HG03342 (cell line): Measurements from ENCODE around the gene TMEM178A.

Experiments
- ATAC-seq: cut with Tn5 transposase; IDR thresholded peaks from one replicate; pipeline ENCODE4 v1.9.1; 2021; ENCODE audit warnings: mild to moderate bottlenecking, moderate library complexity; ENCODE audit not compliant: unreplicated experiment

TMEM178A gene

DNA sequence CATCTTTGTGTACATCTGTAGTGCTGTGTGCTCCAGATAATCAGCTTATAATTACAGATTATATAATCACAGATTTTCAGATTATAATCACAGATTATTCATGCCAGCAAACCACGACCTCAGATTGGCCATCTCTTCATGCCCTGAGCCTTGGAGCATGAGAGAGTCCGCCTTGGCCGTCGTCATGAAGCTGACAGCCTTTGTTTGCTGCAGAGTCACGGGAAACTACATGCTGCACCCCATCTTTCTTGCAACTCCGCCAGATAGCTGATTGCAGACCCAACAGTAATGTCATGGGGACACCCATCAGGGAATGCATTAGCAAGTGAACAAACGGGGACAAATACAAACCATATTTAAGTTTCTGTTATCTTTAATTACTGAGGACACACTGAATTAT is 7.3 kb downstream of the TMEM178A start:
- no peak for ATAC-seq

DNA sequence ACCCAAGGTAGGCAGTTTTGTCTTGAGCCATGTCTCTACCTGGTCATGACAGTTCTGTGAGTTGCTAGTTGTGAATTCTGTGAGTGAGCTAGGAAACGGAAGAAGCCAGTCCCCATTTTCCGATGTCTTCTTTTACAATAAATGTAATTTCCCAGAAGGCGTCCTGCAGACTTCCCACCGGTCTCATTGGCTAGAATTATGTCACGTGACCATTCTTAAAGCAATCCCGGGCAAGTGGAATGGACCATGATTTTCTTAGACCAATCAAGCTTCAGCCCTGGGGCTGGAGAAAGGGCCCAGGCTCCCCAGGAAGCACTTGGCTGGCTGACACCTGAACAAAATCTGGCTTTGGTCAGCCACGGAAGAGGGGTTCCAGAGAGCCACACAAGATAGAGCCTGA is 10.6 kb downstream of the TMEM178A start:
- ATAC-seq: no peak

DNA sequence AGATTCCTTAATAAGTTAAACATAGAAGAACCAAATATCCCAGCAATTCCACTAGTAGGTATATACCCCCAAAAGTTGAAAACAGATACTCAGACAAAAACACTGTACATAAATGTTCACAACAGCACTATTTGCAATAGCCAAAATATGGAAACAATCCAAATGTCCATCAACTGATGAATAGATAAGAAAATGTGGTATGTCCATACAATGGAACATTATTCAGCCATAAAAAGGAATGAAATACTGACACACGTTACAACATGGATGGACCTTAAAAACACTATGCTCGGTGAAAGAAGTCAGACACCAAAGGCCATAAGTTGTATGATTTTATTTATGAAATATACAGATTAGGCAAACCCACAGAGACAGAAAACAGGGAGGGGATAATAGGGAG is 12.5 kb downstream of the TMEM178A start:
- no peak for ATAC-seq

DNA sequence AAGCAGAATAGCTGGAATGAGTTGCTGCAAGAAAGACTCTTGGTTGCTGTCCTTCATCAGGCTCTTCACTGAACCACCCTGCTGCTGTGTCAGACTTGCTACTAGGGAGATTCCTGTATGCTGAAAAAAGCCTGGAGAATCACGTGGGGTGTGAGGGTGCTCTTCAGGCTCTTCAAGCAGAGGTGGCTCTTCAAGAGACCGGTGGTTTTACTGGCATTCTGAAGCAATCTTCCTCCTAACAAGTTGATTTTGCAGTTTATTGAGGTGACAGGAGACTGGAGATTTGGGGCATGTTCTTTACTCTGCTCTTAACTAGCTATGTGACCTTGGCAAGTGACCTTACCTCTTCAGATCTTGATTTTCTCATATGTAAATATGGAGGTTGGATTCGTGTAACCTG is 14.1 kb downstream of the TMEM178A start:
- ATAC-seq: no peak

DNA sequence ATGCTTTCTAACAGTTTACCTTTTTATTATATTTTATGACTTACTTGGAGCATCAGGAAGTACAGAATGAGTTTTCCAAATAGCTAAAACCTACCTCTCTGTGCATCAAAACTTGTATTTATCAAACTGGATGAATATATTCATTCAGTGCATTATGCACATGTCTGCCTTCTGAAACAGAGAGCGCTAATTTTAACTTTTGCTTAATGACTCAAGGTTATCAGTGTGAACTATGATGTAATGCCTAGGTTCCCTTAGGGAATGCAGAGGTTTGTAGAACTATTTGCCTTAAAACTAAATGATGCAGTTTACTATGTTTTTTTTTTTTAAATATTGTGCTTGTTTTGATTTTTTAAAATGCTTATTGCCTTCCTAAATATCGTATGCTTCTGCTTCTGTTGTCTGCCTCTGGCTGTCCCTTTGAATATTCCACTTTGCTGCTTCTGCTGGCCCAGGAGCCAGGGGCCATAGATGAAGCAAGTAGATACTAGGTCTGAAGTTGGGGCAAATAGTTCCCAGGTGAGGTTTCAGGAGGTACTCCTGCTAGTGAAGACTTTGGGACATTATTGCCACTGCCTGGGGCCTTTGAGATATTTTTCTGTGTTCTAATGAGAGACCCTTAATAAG is 16.5 kb downstream of the TMEM178A start:
- no peak for ATAC-seq

DNA sequence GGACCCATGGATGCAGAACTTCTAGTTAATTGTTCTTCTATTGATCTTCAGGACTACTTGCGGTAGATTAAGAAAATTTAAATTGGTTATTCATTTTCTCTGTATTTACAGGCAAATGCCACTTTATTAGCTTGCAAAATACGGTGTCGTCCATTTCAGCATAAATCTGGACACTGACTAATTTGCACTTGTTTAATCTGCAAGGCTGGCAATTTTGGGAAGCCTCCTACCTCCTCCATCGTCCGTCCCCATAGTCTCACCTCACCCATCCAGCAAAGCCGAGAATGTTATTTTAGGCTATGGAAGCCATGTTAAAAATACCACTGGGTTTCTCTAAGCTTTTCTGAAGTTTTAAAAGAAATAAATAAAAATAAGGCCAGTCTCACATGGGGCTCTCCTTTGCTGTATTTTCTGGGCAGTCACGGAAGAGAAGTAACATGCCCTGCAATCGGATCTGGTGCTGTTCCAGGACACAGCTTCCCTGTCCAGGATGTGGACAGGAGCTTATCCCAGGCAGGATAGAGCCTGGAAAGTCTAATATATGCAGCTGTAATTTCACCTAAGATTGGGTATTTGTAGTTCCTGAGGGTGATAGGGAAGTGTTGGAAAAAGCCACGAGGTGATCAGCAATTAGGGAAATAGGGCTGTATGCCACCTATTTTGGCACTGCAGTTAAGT is 17.4 kb downstream of the TMEM178A start:
- no peak for ATAC-seq

DNA sequence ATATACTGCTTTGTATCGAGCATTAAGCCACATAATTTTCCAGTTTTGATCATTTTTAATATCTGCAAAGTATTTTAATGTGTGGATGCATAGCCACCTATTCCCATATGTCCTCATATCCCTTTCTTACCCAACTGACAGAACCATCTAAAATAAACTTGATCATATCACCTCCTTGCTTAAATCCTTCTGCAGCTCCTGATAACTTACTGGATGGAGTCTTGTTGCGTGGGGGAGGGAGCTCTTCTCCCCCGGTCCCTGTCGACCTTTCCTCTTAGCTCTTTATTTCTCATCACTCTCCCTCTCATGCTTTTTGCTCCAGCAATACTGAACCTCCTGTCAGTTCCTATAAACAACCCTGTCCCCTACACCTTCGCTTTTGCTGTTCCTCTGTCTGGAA is 18.7 kb downstream of the TMEM178A start:
- ATAC-seq: no peak

DNA sequence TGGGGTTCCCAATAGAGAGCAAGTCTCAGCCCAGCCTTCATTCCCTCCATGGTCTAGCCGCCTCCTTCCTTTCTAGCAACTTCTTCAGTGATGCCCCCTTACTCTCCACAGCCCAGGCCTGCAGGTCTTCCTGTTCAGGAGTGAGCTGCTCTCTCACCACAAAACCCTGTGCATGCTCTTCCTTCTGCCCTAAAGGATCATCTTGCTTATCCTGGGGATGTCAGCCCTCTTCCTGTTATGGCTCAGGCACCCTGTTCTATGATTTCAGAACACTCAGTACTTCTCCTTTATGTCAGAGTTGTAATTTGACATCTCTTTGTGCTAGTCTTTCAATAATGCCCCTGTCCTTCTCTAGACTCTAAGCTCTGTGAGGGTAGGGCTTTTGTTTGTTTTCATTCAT is 19.4 kb downstream of the TMEM178A start:
- ATAC-seq: no peak

DNA sequence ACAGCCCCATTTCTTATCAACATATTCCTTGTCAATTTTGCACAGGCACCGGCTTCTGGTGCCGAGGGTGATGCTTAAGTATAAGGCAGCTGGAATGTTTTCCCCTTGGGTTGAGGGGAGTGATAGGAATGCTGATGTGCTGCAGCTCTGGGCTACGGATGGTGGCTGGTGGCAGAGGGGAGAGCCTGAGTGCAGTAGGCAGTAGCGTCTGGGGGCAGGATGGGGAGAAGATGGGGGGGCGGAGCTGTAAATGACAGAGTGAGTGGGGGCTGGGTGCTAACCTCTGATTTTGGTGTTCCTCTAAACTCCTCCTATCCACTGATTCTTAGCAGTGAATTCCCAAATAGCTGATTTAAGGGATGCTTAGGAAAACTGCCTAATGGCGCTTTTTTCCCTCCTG is 20.7 kb downstream of the TMEM178A start:
- no peak for ATAC-seq

DNA sequence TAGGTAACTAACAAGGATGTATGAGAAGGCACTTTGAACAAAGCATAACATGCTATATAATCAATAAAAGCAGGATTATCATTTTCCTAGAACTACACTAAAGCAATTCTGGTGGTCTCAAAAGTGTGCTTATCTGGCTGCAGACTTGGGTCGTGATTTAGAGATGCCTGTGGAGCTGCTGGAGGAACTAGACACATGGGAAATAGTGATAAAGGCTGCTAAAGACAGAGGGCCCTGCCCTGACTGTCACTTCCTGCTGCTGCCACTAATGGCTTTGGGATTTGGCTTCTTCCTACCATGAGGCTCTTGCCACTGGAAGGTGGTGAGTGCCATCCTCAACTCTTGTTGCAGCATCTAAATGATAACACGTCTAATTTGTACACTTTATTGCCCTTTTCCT is 22.5 kb downstream of the TMEM178A start:
- ATAC-seq: no peak

DNA sequence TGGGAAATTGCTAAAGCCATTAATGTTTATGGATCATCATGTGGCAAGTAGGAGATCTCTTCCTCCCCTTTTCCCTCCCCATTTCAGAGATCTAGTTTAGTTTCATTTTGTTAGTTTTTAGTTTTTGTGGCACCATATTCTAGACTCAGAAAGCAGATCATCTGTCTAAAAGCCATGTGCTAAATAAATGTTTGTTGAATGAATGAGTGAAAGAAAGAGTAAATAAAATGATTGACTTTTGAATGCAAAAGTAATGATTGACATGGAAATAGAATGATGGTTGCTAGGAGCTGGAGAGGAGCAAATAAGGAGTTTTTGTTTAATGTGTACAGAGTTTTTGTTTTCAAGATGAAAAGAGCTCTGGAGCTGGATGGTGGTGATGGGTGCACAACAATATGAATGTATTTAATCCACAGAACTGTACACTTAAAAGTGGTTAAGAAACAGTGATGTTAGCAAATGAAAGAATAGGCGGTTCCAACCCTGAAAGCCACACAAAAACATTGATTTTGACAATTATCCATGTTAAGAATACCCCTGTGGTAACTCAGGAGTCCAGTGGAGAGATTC is 23.6 kb downstream of the TMEM178A start:
- no peak for ATAC-seq

DNA sequence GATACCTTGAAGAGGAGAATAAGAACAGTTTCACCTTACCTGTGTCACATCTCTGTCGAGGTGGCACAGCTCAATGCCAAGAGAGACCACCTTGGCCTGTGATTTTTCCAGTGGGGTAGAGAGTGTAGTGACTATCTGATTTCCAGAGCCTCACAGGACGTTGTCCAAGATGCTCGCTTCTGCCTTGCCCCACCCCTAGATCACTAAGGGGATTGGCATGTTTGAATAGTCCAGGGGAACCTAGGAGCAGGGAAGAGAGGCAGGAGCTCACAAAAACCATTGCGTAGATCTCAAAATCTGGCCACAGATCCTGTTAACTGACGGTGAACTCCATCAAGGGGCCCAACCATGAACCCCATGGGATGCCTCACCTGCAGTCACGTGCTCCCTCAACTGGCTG is 24.2 kb downstream of the TMEM178A start:
- ATAC-seq: no peak

DNA sequence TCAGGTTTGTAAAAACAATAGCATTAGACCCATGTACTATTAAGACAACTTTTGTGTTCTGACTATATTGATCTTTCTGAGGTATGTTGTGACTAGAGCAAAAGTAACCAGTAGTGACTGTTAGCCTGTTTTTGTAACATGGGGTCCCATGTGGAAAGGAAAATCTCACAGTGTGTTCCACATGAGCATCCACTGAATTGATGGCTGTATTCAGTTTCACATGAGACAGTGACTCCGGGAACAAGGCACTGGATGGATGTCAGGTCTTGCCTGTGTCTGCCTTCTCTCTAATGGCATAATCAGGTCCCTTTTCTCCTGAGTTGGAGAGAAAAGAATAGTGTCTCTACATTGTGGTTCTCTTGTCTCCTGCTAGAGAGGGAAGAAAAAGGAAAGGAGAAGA is 27.5 kb downstream of the TMEM178A start:
- ATAC-seq: no peak

DNA sequence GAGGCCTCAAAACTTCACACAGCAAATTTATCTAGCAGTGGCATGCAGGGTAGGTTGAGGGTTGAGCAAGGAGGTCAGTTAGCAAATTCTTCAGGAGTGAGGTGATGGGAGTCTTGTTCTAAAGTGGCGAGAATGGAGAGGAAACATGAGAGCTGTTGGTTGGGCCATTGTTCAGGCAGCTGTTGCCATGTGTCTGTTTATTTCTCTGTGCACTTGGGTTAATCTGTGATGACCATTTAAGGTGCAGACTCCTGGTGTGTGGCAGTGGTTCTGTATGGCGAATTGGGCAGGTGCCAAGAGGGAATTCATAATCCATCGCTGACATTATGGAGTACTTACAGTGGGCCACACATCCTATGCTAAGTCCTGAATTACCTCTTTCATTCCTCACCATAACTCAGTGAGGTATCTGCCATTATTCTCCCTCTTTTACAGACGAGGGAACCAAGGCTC is 30.4 kb downstream of the TMEM178A start:
- no peak for ATAC-seq

DNA sequence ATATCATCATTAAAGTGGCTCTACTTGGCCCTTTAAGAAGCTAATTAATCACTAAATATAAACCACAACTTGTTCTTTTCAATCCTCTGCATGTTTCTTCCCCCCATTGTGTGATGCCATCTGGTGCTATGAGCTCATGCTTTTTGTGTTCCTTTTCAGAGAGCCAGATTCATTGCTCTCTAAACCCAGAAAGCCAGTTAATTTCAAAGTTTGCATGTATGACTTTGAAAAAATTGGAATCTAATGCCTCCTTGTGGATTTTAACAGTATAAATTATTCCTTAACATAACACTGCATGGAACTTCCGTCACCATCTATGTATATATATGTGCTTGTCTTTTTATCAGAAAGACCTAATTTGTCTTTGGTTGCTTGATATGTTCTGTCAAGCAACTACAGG is 31.1 kb downstream of the TMEM178A start:
- no peak for ATAC-seq

DNA sequence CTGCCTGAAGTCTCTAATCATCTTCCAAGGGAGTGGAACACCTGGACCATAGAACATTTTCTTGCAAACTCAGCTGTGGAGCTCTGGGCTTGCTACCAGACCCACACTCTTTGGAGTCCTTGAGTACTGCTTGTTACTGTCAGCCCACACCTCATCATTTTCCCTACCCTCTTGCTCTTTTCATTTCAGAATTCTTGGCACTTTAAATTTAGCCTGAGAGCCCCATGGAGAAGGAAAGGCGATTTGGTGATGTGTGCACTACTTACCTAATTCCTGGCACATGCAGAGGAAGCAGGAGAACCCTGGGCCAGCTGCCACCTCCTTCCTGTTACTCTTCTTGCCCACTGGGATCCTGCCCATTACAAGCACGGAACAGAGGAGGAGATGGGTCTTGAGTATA is 31.7 kb downstream of the TMEM178A start:
- no peak for ATAC-seq

DNA sequence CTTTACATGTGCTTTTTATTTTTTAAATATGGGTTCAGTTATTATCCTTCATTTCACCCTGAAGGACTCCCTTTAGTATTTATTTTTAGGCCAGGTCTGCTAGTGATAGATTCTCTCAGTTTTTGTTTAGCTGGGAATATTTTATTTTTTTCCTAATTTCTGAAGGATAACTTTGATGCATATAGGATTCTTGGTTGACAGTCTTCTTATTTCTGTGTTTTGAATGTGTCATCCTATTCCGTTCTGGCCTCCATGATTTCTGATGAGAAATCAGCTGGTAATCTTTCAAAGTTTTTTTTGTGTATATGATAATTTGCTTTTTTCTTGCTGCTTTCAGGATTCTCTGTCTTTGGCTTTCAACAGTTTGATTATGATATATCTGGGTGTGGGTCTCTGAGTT is 35.4 kb downstream of the TMEM178A start:
- no peak for ATAC-seq

DNA sequence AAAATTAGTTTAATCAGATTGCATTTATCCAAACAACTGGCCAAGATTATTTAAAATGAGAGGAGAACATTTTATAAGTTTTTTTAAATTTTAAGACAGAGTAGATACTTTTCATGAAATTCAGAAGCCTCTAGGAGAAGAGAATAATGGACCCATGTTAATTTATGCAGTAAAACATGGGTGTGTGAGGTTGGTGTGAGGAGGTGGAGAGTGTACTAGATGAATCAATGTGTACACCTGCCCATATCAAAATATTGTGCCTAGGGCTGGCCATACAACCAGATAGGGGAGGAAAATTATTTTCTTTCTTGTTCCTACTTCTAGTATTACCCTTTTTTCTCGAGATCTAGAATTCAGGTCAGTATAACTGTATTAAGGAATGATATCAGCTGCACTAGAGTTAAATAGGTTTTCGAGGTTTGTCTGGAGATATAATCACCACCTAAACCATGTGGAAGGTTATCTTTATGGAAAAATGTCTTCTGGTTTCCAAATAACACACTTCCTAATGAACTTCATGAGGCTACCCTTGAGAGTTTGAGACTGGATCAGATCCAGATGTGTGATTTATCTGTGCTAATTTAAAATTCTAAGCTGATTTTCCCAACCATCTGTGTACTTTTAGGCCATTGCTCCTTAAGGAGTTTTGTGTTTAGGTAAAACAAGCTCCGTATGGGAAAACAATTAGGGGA is 37.6 kb downstream of the TMEM178A start:
- ATAC-seq: no peak

DNA sequence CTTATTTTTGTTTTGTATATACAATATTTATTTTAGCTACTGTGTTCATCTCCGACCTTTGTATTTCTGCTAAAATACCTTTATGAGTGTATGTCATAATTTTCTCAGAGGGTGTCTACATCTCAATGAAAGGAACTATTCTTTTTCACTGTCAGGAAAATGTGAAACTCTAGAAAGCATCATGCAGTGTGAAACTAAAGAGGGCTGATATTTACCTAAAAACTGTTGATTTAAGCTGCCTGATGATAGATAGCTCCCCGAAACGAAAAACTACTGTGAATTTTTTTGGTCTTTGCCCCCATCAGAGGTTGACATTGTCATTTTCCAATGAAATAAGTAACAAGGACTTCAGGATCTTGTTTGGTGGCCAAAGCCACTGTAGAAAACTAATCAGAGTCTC is 38.8 kb downstream of the TMEM178A start:
- ATAC-seq: no peak

DNA sequence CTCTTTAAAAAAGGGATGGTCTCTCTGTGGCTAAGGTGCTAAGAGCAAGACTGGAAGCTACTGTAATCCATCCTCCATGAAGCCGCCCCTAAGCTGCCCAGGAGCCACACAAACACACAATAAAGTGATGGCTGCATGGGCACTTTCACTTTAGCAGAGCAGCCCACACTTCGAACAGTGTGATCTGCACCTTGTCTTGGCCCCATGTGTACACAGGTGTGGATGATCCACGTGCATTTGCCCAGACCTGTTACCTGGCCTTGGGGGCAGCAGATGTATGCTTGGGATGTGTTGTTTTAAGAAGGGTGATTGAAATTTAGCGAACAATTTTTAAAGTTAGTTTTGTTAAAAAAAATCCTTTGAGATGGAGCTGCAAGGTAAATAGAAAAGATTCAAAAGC is 39.9 kb downstream of the TMEM178A start:
- ATAC-seq: no peak

DNA sequence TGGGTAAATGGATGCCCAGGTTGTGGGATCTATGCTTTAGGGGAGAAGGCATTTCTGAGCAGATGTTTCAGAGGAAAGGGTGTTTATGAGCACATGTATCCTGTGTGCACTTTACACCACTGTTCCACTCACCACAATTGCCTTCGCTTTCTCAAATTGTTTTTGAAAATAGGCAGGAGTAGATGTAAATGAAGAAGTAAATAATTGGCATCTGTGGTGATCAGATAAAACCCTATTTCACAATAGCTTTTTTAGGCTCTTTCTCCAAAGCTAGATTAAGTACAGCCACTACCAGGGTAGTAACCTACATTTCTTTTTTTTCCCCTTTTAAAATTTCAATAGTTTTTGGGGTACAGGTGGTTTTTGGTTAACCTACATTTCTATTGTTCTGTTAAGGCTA is 40.6 kb downstream of the TMEM178A start:
- no peak for ATAC-seq

DNA sequence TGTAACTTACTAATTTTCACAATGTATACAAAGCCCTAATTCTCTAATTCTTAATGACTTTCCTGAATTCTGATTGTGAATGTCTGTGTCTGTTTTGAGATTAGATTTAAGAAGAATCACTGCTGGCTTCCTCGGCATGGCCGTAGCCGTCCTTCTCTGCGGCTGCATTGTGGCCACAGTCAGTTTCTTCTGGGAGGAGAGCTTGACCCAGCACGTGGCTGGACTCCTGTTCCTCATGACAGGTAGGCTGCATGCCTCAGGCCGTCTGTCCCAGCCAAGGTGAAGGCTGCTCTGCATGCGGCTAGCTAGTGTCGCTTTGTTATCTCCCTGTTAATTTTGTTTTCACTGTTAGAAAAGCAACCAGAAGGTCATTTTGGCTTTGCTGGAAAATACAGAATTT is 41.2 kb downstream of the TMEM178A start:
- no peak for ATAC-seq
